Measurements from ENCODE around the gene SCUBE1.
A peak's percentile ranks its signal among the peaks of the same experiment; 100 is the strongest.

Gene SCUBE1

GRCh38 chr22:43151251-43152002, 191.7 kb downstream of the SCUBE1 start, which contains the start of gene TSPO:
Gene TSPO (plus strand): TSS chr22:43151559. CDS start chr22:43159239, 7,680 bp downstream.
- peak; percentile 55 to 58 for DNase-seq

GRCh38 chr22:43150731-43151206, 192.4 kb downstream of the SCUBE1 start:
- no peak for DNase-seq

GRCh38 chr22:43148581-43148980, 194.6 kb downstream of the SCUBE1 start:
- no peak for DNase-seq

- no peak for DNase-seq
These were observed 195.4 kb downstream of the SCUBE1 start for GRCh38 chr22:43147821-43148220.

Measured in stimulated activated CD4-positive, alpha-beta T cell treated with anti-CD3 and anti-CD28 coated beads, Interleukin-2, amount 100 ng/mL, for 48 hours (primary cell).